ENCODE results near the gene LRRC61. TPM values are rescaled to one million over a fixed set of nuclear protein-coding genes. Genes with fewer than 3 reads are reported as not detected.
"Not testable (repeated sequence)": the region's sequence is repeated elsewhere in the genome, so short reads cannot be mapped to it uniquely, and the experiment has no call there.

The LRRC61 gene
- total and polyA plus RNA-seq, 10 donors = 4.2 to 21.7 (median 11.4) TPM

- Histone ChIP-seq H3K4me3 (no peak overlapping the region), H3K36me3 (no peaks in the 10 kb centered on the region), H3K9me3 (no peaks in the 10 kb centered on the region), H3K27ac (no peak overlapping the region), H3K27me3 (replicated peaks in 1 of 7) (no peaks in the 10 kb centered on the region), H3K4me1 (no peaks in the 10 kb centered on the region)
- intact Hi-C loops (cut with DNase I; ENCODE audit: low total_unique reads) = no loop called here
- TF ChIP-seq POLR2AphosphoS5 (IDR thresholded peaks at IDR 0.05) (no peak), POLR2A (IDR thresholded peaks at IDR 0.05) (no peak)
- TF ChIP-seq, protein P1, sequence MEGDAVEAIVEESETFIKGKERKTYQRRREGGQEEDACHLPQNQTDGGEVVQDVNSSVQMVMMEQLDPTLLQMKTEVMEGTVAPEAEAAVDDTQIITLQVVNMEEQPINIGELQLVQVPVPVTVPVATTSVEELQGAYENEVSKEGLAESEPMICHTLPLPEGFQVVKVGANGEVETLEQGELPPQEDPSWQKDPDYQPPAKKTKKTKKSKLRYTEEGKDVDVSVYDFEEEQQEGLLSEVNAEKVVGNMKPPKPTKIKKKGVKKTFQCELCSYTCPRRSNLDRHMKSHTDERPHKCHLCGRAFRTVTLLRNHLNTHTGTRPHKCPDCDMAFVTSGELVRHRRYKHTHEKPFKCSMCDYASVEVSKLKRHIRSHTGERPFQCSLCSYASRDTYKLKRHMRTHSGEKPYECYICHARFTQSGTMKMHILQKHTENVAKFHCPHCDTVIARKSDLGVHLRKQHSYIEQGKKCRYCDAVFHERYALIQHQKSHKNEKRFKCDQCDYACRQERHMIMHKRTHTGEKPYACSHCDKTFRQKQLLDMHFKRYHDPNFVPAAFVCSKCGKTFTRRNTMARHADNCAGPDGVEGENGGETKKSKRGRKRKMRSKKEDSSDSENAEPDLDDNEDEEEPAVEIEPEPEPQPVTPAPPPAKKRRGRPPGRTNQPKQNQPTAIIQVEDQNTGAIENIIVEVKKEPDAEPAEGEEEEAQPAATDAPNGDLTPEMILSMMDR (IDR thresholded peaks at IDR 0.05 in 8 of 11, conservative IDR thresholded peaks at IDR 0.05 in 3 of 11) = no peak
- DNase-seq = no peak
- WGBS, 5 donors = 89 to 97% (median 91%) methylated on average over 4 of the region's 4 CpGs
These were observed 12.0 kb upstream of the LRRC61 start for GRCh38 chr7:150311146-150311545.

GRCh38 chr7:150311711-150312110, 11.4 kb upstream of the LRRC61 start:
- intact Hi-C loops (cut with DNase I; ENCODE audit: low total_unique reads) = no loop called here
- H3K27ac ChIP-seq = no peak overlapping the region
- H3K4me3 ChIP-seq = no peak overlapping the region
- no peaks in the 10 kb centered on the region for H3K36me3 ChIP-seq
- 75 to 87% (median 78%) methylated on average over 5 of the region's 5 CpGs for WGBS, 5 donors
- no peaks in the 10 kb centered on the region for H3K4me1 ChIP-seq
- TF ChIP-seq, protein P1 (IDR thresholded peaks at IDR 0.05 in 8 of 11, conservative IDR thresholded peaks at IDR 0.05 in 3 of 11) = no peak
- no peak for TF ChIP-seq POLR2AphosphoS5 (IDR thresholded peaks at IDR 0.05)
- TF ChIP-seq POLR2A (IDR thresholded peaks at IDR 0.05) = no peak
- H3K9me3 ChIP-seq = no peaks in the 10 kb centered on the region
- no peaks in the 10 kb centered on the region for H3K27me3 ChIP-seq (replicated peaks in 1 of 7)
- DNase-seq = no peak

DNA sequence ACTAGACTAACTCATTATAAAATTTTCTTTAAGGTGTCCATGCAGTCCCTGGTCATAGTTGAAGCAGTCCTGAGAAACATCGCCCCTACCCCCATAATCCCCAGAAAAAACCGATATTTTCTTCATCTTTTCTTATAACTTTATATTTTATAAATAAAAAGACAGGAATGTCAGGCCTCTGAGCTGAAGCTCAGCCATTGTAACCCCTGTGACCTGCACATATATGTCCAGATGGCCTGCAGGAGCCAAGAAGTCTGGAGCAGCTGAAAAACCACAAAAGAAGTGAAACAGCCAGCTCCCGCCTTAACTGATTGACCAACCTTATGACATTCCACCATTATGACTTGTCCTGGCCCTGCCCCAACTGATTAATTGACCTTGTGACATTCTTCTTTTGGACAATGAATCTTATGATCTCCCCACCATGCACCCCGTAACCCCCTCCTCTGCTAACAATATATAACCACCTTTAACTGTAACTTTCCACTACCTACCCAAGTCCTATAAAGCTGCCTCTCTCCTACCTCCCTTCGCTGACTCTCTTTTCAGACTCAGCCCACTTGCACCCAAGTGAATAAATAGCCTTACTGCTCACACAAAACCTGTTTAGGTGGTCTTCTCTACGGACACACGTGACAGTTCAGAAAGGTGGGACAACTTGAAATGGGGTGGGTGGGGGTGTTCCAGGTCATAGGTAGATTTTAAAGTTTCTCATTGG, 10.3 kb upstream of the LRRC61 start:
- H3K4me1 ChIP-seq; H3K27ac ChIP-seq; H3K4me3 ChIP-seq; H3K9me3 ChIP-seq; H3K27me3 ChIP-seq (replicated peaks in 1 of 7); intact Hi-C loops (cut with DNase I; ENCODE audit: low total_unique reads); H3K36me3 ChIP-seq; DNase-seq: not testable (repeated sequence)
- 79 to 90% (median 87%) methylated on average over 7 of the region's 7 CpGs for WGBS, 5 donors

DNA sequence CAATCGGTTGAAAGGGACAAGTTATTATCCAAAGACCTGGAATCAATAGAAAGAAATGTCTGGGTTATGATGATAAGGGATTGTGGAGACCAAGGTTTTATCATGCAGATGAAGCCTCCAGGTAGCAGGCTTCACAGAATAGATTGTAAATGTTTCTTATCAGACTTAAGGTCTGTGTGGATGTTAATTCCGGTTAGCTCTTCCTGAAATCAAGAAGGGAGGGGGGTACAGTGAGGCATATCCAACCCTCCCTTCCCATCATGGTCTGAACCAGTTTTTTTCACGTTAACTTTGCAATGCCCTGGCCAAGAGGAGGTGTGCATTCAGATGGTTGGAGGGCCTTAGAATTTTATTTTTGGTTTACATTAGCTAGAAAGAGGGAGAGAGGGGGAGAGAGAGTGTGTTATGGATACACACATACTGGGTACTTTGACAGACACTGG, 9.8 kb upstream of the LRRC61 start:
- TF ChIP-seq POLR2A (IDR thresholded peaks at IDR 0.05) (no peak), POLR2AphosphoS5 (IDR thresholded peaks at IDR 0.05) (no peak)
- H3K27ac ChIP-seq = no peak overlapping the region
- no peaks in the 10 kb centered on the region for H3K9me3 ChIP-seq
- 81 to 94% (median 86%) methylated on average over 3 of the region's 3 CpGs for WGBS, 5 donors
- intact Hi-C loops (cut with DNase I; ENCODE audit: low total_unique reads) = no loop called here
- no peaks in the 10 kb centered on the region for H3K4me1 ChIP-seq
- H3K27me3 ChIP-seq (replicated peaks in 1 of 7) = no peaks in the 10 kb centered on the region
- DNase-seq = no peak
- H3K36me3 ChIP-seq = no peaks in the 10 kb centered on the region
- no peak overlapping the region for H3K4me3 ChIP-seq

DNA sequence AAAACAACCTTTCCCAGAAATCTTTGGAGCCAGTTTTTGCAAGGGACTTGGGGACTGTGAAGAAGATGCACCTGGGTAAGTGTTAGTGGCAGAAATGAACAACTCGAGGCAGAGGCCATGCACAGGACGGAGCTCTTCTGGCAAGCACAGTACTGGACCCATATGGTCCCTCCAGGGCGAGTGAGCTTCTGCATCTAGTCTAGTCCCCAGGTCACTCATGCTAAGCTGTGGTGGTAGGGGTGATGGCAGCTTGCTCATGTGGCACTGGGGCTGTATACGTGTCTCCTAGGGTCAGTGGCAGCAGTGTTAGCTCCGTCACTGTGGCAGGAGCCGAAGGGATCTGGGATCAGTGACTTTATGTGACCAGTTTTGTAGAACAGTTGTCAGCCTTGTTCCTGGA, 9.3 kb upstream of the LRRC61 start:
- Histone ChIP-seq H3K27ac (no peak overlapping the region), H3K4me1 (peaks cover 0 to 2% (median 0%) of the 10 kb centered on the region in 6 donors), H3K36me3 (no peaks in the 10 kb centered on the region), H3K27me3 (replicated peaks in 1 of 7) (no peaks in the 10 kb centered on the region), H3K4me3 (no peak overlapping the region), H3K9me3 (no peaks in the 10 kb centered on the region)
- TF ChIP-seq POLR2AphosphoS5 (IDR thresholded peaks at IDR 0.05) = no peak
- TF ChIP-seq, protein P1 (IDR thresholded peaks at IDR 0.05 in 8 of 11, conservative IDR thresholded peaks at IDR 0.05 in 3 of 11) = no peak
- TF ChIP-seq POLR2A (IDR thresholded peaks at IDR 0.05) = no peak
- 90 to 95% (median 93%) methylated on average over 6 of the region's 6 CpGs for WGBS, 5 donors
- no peak for DNase-seq
- intact Hi-C loops (cut with DNase I; ENCODE audit: low total_unique reads) = no loop called here
